B cell (primary cell): ENCODE measurements around the gene HOTAIR. TPM values are rescaled to one million over a fixed set of nuclear protein-coding genes. Genes with fewer than 3 reads are reported as not detected.

Experiments used
- ATAC-seq: fragments of 200-7000 bp; cut with Tn5 transposase; one replicate; pipeline ENCODE4 v1.10.0; 2021; ENCODE audit warnings: low read depth, mild to moderate bottlenecking, moderate number of reproducible peaks, moderate library complexity
- CTCF ChIA-PET: fragments of 350-600 bp; sonication (Branson Sonifier 250); formaldehyde crosslinking; loops from one replicate; lab custom pipeline; 2021; ENCODE audit warnings: antibody characterized with exemption, inconsistent platforms; lab: Charles Lee
- POLR2A ChIA-PET: fragments of 350-600 bp; sonication (Branson Sonifier 250); formaldehyde crosslinking; loops from one replicate; lab custom pipeline; 2021; ENCODE audit warnings: antibody characterized with exemption; lab: Charles Lee
- DNase-seq: peaks from one replicate; pipeline ENCODE4 v3.0.0; 2013
- H2AFZ ChIP-seq: 2 replicates; pipeline ENCODE4 v1.6.1; 2012; ENCODE audit warnings: mild to moderate bottlenecking, low read depth, low read length; ENCODE audit not compliant: insufficient read depth, poor library complexity, severe bottlenecking
- H3K27ac ChIP-seq, 2 donors: 1 replicate in 1 of 2; 2 replicates in 1 of 2; pipeline ENCODE4 v1.5.1; 2012 to 2013; ENCODE audit warnings: low read length in 2 of 2, mild to moderate bottlenecking in 2 of 2, moderate library complexity in 1 of 2
- H3K27me3 ChIP-seq, 4 experiments: fragments of 200-600 bp in 1 of 4; sonication (generic) in 1 of 4; replicated peaks in 1 of 4; 1 replicate in 2 of 4; 2 replicates in 2 of 4; pipeline versions ENCODE4 v1.6.1 to v1.7.0; 2013 to 2016; ENCODE audit warnings: low read length in 3 of 4, mild to moderate bottlenecking in 2 of 4, mixed read lengths in 1 of 4, moderate library complexity in 1 of 4; ENCODE audit not compliant: insufficient read depth in 4 of 4, control insufficient read depth in 3 of 4; ENCODE audit errors: control extremely low read depth in 1 of 4
- H3K36me3 ChIP-seq, 2 experiments: replicated peaks in 1 of 2; 1 replicate in 1 of 2; 2 replicates in 1 of 2; pipeline versions ENCODE4 v1.6.1 to v1.7.1; 2013; ENCODE audit warnings: low read length in 1 of 2; ENCODE audit not compliant: insufficient read depth in 2 of 2, control insufficient read depth in 1 of 2; ENCODE audit errors: control extremely low read depth in 1 of 2, extremely low read depth in 1 of 2
- H3K4me1 ChIP-seq, 2 donors: fragments of 200-600 bp in 1 of 2; sonication (generic) in 1 of 2; 1 replicate in 1 of 2; 2 replicates in 1 of 2; pipeline versions ENCODE4 v1.5.1 to v1.6.1; 2013 to 2017; ENCODE audit warnings: low read length in 2 of 2; ENCODE audit not compliant: control insufficient read depth in 2 of 2, insufficient read depth in 2 of 2
- H3K4me2 ChIP-seq: replicated peaks from 2 replicates; pipeline ENCODE3; 2012; ENCODE audit warnings: mild to moderate bottlenecking, low read depth, low read length; ENCODE audit not compliant: poor library complexity, severe bottlenecking
- H3K4me3 ChIP-seq, 5 experiments: fragments of 200-600 bp in 1 of 5; sonication (generic) in 1 of 5; 1 replicate in 3 of 5; 2 replicates in 2 of 5; pipeline versions ENCODE4 v1.5.1 to v1.7.0; 2011 to 2016; ENCODE audit warnings: low read length in 4 of 5, mild to moderate bottlenecking in 4 of 5, low read depth in 2 of 5, control low read depth in 1 of 5, moderate library complexity in 1 of 5; ENCODE audit not compliant: insufficient read depth in 1 of 5; ENCODE audit errors: control extremely low read depth in 1 of 5, extremely low read depth in 1 of 5
- H3K79me2 ChIP-seq: fragments of 200-600 bp; sonication (generic); one replicate; pipeline ENCODE4 v1.6.0; 2016; ENCODE audit warnings: low read length; ENCODE audit not compliant: control insufficient read depth, insufficient read depth
- H3K9ac ChIP-seq: fragments of 200-600 bp; sonication (generic); 2 replicates; pipeline ENCODE4 v1.6.1; 2017; ENCODE audit warnings: mild to moderate bottlenecking, low read length, moderate library complexity
- H3K9me3 ChIP-seq, 3 donors: one replicate each; pipeline versions ENCODE4 v1.6.1 to v1.7.1; 2013; ENCODE audit warnings: low read length in 2 of 3; ENCODE audit not compliant: control insufficient read depth in 2 of 3, insufficient read depth in 1 of 3; ENCODE audit errors: control extremely low read depth in 1 of 3
- H4K20me1 ChIP-seq: 2 replicates; pipeline ENCODE4 v1.6.0; 2012; ENCODE audit warnings: mild to moderate bottlenecking, low read length; ENCODE audit not compliant: insufficient read depth, control insufficient read depth, poor library complexity, severe bottlenecking
- H3K27ac Mint-ChIP-seq: one replicate; pipeline ENCODE4 v1.8.0; 2021; ENCODE audit warnings: mixed read lengths
- H3K27me3 Mint-ChIP-seq: one replicate; pipeline ENCODE4 v1.8.0; 2021; ENCODE audit warnings: mixed read lengths
- H3K4me1 Mint-ChIP-seq: one replicate; pipeline ENCODE4 v1.8.0; 2021; ENCODE audit warnings: mixed read lengths
- H3K4me3 Mint-ChIP-seq: one replicate; pipeline ENCODE4 v1.8.0; 2021; ENCODE audit warnings: mixed read lengths
- H3K9me3 Mint-ChIP-seq: one replicate; pipeline ENCODE4 v1.8.0; 2022; ENCODE audit warnings: mixed read lengths; ENCODE audit not compliant: insufficient read depth
- EZH2 ChIP-seq: IDR thresholded peaks from 2 replicates; pipeline ENCODE4 v1.6.1; 2012; ENCODE audit warnings: borderline replicate concordance, low read depth, mild to moderate bottlenecking, moderate library complexity, low read length; ENCODE audit not compliant: insufficient read depth, poor library complexity, severe bottlenecking
- WGBS: methylation state at CpG from one replicate; pipeline ENCODE4 v1.1.5; 2013; ENCODE audit warnings: missing lambda C conversion rate; ENCODE audit not compliant: insufficient coverage; 5-methylcytosine and 5-hydroxymethylcytosine counted together
- intact Hi-C: fragments of 100-400 bp; cut with micrococcal nuclease; formaldehyde crosslinking; loops from one replicate; pipeline ENCODE4 v1.10.0; 2022
- polyA plus RNA-seq: library from polyadenylated mRNA; depleted of rRNA; stranded (reverse); fragments of >200 nt; gene quantifications from 2 replicates; pipeline ENCODE4 v1.2.3, GENCODE V29; 2012
- total RNA-seq, 2 donors: library from RNA; stranded (reverse); fragments of 120-200 nt in 1 of 2; gene quantifications; 1 replicate in 1 of 2; 2 replicates in 1 of 2; pipeline versions ENCODE4 v1.2.3 to v1.2.4, GENCODE V29; 2013 to 2022
- TF ChIP-seq, protein P1 (sequence below): fragments of 200-600 bp; IDR thresholded peaks from one replicate; pipeline ENCODE4 v1.8.0; 2022; ENCODE audit warnings: antibody characterized with exemption, mild to moderate bottlenecking

HOTAIR gene
- total and polyA plus RNA-seq, 2 donors (not counting 1 experiment from before 2014, with no cell fraction given) = not detected

DNA sequence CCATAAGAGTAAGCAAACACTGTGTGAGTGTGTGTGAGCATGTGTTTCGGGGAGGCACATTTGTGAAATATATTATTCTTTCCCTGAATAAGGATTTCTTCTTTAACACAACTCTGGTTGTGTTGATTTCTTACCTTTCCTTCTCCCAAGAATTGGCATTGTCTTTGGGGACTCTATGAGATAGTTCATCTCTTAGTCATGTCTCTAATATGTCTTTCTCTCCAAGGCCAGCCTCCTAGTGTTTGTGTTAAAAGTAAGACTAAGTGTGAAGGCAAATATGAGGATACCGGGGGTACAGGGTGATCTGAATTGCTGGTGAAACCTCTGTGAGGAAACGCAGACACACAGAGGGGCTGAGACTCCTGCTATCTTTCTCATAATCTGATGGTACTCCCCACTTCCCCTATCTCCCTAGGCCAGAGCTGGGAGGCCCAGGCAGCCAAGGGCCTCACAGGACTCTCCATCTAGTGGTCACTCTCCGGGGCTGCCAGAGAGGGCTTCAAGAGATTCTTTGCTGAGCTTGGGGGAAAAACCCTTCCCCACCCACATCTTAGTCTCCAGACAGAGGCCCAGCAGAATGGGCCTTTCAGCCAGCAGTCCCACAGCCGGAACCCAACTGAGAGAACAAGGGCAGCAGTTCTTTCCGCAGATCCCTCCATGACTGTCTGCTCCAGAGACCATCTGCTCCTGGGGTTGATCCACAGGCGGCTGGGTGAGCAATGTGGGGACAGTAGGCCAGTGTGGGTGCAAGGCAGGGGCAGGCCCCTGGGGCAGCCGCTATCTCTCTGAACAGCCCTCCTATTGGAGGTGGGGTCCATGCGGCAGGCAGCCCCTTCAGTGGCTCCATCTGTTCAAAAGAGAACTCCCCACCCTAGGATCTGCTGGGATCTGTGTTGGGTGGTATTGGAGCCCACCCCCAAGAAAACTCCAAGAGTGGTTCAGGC lies 25.8 kb downstream of the HOTAIR start:
- peaks cover 5 to 36% of the 10 kb centered on the region in 2 donors for H3K4me1 ChIP-seq
- H4K20me1 ChIP-seq = no peaks in the 10 kb centered on the region
- peaks cover 0 to 99% (median 86%) of the 10 kb centered on the region in 4 experiments for H3K27me3 ChIP-seq
- intact Hi-C loops = no loop called here
- H3K79me2 ChIP-seq = no peaks in the 10 kb centered on the region
- no peak overlapping the region for H3K27ac Mint-ChIP-seq
- H2AFZ ChIP-seq = no peak overlapping the region
- H3K4me1 Mint-ChIP-seq = peaks cover 5% of the 10 kb centered on the region
- 29% methylated on average over 4 of the region's 9 CpGs for WGBS
- DNase-seq (no peak), ATAC-seq (no peak)
- H3K36me3 ChIP-seq = no peaks in the 10 kb centered on the region
- H3K9me3 ChIP-seq = peaks cover 0 to 60% (median 7%) of the 10 kb centered on the region in 3 donors
- ChIA-PET CTCF (no interaction called here), POLR2A (no interaction called here)
- no peak overlapping the region for H3K4me3 Mint-ChIP-seq
- H3K9me3 Mint-ChIP-seq = no peaks in the 10 kb centered on the region
- H3K27ac ChIP-seq = no peak overlapping the region
- no peak overlapping the region for H3K9ac ChIP-seq
- TF ChIP-seq, protein P1, sequence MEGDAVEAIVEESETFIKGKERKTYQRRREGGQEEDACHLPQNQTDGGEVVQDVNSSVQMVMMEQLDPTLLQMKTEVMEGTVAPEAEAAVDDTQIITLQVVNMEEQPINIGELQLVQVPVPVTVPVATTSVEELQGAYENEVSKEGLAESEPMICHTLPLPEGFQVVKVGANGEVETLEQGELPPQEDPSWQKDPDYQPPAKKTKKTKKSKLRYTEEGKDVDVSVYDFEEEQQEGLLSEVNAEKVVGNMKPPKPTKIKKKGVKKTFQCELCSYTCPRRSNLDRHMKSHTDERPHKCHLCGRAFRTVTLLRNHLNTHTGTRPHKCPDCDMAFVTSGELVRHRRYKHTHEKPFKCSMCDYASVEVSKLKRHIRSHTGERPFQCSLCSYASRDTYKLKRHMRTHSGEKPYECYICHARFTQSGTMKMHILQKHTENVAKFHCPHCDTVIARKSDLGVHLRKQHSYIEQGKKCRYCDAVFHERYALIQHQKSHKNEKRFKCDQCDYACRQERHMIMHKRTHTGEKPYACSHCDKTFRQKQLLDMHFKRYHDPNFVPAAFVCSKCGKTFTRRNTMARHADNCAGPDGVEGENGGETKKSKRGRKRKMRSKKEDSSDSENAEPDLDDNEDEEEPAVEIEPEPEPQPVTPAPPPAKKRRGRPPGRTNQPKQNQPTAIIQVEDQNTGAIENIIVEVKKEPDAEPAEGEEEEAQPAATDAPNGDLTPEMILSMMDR = no peak
- TF ChIP-seq EZH2 = no peak
- H3K4me2 ChIP-seq = no peak overlapping the region
- H3K4me3 ChIP-seq = no peak overlapping the region
- peaks cover 75% of the 10 kb centered on the region for H3K27me3 Mint-ChIP-seq

DNA sequence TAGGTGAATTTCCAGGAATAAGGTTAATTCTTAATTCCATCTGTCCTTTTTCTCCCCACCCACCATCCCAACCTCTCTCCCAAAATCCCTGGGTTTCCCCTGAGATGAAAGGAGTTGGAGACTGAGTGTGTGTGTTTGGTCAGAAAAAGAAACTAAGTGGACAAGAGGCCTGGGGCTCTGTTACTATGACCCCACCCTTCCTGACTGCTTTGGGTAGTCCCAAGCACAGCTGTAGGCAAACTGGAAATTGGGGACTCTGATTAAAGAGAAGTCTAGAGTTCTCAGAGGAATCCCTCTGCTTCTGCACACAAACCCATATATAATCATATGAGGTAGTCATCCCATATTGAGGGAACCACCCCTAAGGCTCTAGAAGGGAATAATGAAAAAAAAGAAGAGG lies 27.0 kb downstream of the HOTAIR start:
- Mint-ChIP-seq H3K27ac (no peak overlapping the region), H3K4me1 (peaks cover 5% of the 10 kb centered on the region), H3K27me3 (peaks cover 77% of the 10 kb centered on the region), H3K9me3 (no peaks in the 10 kb centered on the region), H3K4me3 (no peak overlapping the region)
- intact Hi-C loops = no loop called here
- CTCF ChIA-PET = no interaction called here
- H3K36me3 ChIP-seq = no peaks in the 10 kb centered on the region
- no peaks in the 10 kb centered on the region for H4K20me1 ChIP-seq
- no peak overlapping the region for H3K4me3 ChIP-seq
- POLR2A ChIA-PET = no interaction called here
- H3K9me3 ChIP-seq = peaks cover 0 to 51% (median 4%) of the 10 kb centered on the region in 3 donors
- H2AFZ ChIP-seq = no peak overlapping the region
- no peak overlapping the region for H3K9ac ChIP-seq
- no peak for DNase-seq
- H3K4me2 ChIP-seq = no peak overlapping the region
- ATAC-seq = no peak
- H3K4me1 ChIP-seq = peaks cover 5 to 33% of the 10 kb centered on the region in 2 donors
- H3K27ac ChIP-seq = no peak overlapping the region
- no peaks in the 10 kb centered on the region for H3K79me2 ChIP-seq
- TF ChIP-seq, protein P1 = no peak
- TF ChIP-seq EZH2 = no peak
- H3K27me3 ChIP-seq = peaks cover 0 to 98% (median 84%) of the 10 kb centered on the region in 4 experiments
